Retinal pigment epithelial cell (primary cell): Measurements from ENCODE around the gene CLEC4C.

Source experiments
- DNase-seq: peaks from one replicate; pipeline ENCODE4 v3.0.0-alpha.2; 2010; ENCODE audit warnings: low read depth
- H3K4me3 ChIP-seq: 2 replicates; pipeline ENCODE4 v1.5.1; 2011; ENCODE audit warnings: mild to moderate bottlenecking, low read length, control low read depth, moderate library complexity
- TF ChIP-seq, protein P1 (sequence below): conservative IDR thresholded peaks from 2 replicates; pipeline ENCODE4 v1.5.1; 2011; ENCODE audit warnings: low read depth, low read length, control low read depth, inconsistent platforms

CLEC4C gene

GRCh38 chr12:7716381-7716780 lies 30.8 kb downstream of the CLEC4C start:
- TF ChIP-seq, protein P1, sequence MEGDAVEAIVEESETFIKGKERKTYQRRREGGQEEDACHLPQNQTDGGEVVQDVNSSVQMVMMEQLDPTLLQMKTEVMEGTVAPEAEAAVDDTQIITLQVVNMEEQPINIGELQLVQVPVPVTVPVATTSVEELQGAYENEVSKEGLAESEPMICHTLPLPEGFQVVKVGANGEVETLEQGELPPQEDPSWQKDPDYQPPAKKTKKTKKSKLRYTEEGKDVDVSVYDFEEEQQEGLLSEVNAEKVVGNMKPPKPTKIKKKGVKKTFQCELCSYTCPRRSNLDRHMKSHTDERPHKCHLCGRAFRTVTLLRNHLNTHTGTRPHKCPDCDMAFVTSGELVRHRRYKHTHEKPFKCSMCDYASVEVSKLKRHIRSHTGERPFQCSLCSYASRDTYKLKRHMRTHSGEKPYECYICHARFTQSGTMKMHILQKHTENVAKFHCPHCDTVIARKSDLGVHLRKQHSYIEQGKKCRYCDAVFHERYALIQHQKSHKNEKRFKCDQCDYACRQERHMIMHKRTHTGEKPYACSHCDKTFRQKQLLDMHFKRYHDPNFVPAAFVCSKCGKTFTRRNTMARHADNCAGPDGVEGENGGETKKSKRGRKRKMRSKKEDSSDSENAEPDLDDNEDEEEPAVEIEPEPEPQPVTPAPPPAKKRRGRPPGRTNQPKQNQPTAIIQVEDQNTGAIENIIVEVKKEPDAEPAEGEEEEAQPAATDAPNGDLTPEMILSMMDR = no peak
- DNase-seq = no peak
- H3K4me3 ChIP-seq = no peak overlapping the region

DNA sequence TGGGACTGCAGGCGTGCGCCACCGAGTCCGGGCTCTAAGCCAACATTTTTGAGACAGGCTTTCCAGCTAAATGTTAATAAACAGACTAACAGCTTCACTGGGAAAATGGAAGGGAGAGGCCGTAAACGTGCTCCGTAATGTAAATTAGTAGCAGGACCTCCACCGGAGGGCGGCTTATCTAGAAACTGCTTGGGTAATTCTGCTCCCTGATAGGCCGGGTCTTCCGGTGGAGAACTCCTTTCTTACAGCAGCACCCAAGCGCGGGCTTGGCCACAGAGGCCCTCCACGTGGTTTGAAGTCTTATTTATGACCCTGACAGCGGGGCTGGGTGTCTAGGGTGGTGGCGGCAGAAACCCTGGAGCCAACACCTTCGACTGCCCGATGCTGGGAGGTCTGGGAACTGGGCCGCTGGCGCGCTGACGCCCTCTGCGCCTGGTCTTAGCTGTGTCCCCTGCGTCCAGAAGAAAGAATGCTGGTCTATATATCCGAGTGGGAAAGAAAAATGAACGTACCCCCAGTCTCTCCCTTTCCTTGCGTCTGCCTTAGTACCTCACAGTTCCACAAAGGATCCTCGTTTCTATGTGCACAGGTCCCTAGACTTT lies 34.2 kb downstream of the CLEC4C start:
- DNase-seq = no peak
- no peak overlapping the region for H3K4me3 ChIP-seq
- TF ChIP-seq, protein P1 = no peak

DNA sequence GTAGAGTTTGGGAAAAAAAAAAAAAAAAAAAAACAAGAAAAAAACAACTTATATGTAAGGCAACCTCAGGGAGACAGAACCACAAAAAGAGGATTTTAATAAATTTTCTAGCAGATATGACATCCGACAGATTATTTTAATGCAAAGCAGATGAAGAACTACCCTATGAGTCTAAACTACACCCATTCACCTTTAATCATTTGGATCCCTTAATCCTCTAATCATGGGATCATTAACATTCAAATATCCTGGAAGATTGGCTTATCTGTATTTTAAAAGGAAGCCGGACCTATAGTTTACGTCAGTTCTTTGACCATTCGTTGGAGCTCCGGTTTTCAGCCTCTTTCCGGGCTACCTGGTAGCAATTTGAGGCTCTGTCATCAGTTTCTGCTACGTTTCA lies 36.0 kb downstream of the CLEC4C start, which contains the start of gene DPPA3:
DPPA3 (plus strand) TSS at position 301 of the 400 bp plus-strand sequence. CDS start 138 bp downstream, outside the sequence.
- no peak within 1 kb of the TSS for H3K4me3 ChIP-seq

DNA sequence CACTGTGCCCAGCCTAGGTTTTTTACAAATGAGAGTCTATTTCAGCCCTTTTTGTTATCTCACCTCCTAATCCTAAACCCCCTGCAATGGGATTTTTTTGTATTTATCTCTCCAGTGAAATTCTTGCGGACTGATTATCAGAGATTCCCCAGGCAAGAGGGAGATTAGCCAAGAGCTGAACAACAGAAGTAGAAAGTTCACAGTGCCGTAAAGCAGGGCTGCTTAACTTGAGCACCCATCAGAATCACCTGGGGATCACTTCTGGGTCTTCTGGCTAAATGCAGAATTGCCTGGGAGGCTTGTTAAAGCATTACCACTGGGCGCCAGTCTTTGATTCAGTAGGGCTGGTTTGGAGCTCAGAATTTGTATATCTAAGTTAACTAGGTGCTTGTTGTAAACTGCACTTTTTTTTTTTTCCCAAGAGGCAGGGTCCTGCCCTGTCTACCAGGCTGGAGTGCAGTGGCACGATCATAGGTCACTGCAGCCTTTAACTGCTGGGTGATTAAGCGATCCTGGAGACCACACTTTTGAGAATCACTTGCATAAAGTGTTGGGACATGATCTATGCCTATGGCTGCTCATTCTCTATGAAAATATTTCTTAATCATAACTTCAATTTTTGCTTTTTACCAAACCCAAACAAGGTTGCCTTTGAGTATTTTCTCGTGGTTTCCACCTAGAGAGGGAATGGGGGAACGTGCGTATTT lies 37.1 kb downstream of the CLEC4C start:
- H3K4me3 ChIP-seq = no peak overlapping the region
- TF ChIP-seq, protein P1 = no peak
- DNase-seq = no peak

More for the DNA sequence above, 36.0 kb downstream of the CLEC4C start, which contains the start of gene DPPA3:
- TF ChIP-seq, protein P1 = no peak
- no peak for DNase-seq

DNA sequence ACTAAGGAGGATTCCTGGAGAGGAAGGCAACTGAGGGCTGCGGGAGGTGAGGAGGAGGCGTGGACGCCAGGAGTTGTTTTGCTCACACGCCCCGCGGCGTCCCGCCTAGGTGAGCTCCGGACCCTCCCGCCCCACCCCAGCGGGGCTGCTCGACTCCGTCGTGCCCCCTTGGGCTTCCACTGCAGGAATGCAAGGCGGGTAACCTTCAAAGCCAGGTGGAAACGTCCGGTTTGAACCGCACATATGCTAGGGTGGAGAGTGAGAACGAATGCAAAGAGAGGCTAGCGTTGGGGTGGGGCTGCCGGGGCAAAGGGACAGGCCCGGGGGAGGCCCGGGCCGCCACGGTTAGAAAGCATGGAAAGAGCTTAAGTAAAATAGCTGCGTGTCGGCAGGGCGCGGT lies 41.3 kb downstream of the CLEC4C start:
- no peak for DNase-seq
- no peak overlapping the region for H3K4me3 ChIP-seq
- TF ChIP-seq, protein P1 = no peak

DNA sequence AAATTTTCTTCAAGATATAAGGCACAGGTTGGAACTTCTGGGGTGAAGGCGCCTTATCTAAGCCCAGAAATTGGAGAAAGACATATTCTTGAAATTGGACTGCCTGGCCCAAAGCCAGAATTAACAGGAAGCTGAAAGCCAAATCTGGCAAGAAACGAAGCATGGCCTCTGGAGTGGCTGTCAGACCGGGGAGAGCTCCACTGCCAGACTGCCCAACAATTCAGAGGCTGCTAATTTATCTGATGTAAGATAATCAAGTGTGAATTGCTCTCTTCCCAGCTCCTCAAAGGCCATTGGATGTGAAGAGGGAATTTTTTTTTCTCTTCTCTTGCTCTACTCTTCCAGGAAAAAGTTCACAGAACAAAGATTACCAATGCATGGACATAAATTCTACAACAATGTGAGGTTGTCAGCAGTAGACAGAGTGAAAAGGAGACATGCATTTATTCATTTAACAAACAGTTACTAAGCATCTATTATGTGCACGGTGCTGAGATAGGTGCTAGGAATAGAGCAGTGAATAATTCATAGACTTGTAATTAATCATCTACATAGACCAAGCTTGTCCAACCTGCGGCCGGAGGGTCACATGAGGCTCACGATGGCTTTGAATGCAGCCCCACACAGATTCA lies 51.5 kb downstream of the CLEC4C start, which contains the start of gene GDF3:
GDF3 (minus strand) TSS at position 210 of the 632 bp plus-strand sequence; CDS start at position 163, 47 bp downstream.
- no peak within 1 kb of the TSS for H3K4me3 ChIP-seq
- TF ChIP-seq, protein P1 = no peak
- DNase-seq = no peak
